HEK293 (cell line): ENCODE measurements around the gene ALAD.

ENCODE experiments used
- CTCF ChIA-PET: fragments of 350-600 bp; formaldehyde crosslinking; extraction: SDS; loops from one replicate; lab custom pipeline; 2021; ENCODE audit warnings: antibody characterized with exemption; lab: Yijun Ruan, JAX
- POLR2A ChIA-PET: fragments of 300-600 bp; formaldehyde crosslinking; extraction: SDS; loops from one replicate; lab custom pipeline; 2020; ENCODE audit warnings: antibody characterized with exemption, inconsistent platforms; lab: Yijun Ruan, JAX
- H3K27ac ChIP-seq: fragments of 200-500 bp; sonication (Bioruptor generic); 2 replicates; pipeline ENCODE4 v1.5.1; 2014; ENCODE audit warnings: low read depth, low read length, control low read depth, inconsistent platforms; ENCODE audit errors: extremely low read depth
- H3K36me3 ChIP-seq, 2 experiments: fragments of 200-500 bp in 1 of 2; sonication (Bioruptor generic) in 1 of 2; 1 replicate in 1 of 2; 2 replicates in 1 of 2; pipeline ENCODE4 v1.5.1; 2014 to 2017; ENCODE audit warnings: inconsistent platforms in 2 of 2, low read length in 2 of 2; ENCODE audit not compliant: control insufficient read depth in 2 of 2, insufficient read depth in 1 of 2
- H3K4me1 ChIP-seq: fragments of 200-500 bp; sonication (Bioruptor generic); 2 replicates; pipeline ENCODE4 v1.5.1; 2014; ENCODE audit warnings: mild to moderate bottlenecking, low read length, inconsistent platforms; ENCODE audit not compliant: control insufficient read depth, insufficient read depth
- H3K4me3 ChIP-seq: 2 replicates; pipeline ENCODE4 v1.5.1; 2011; ENCODE audit warnings: low read depth, mild to moderate bottlenecking, control low read depth, low read length, moderate library complexity
- H3K9me3 ChIP-seq: fragments of 200-500 bp; sonication (Bioruptor generic); 2 replicates; pipeline ENCODE4 v1.5.1; 2014; ENCODE audit warnings: low read depth, low read length, inconsistent platforms; ENCODE audit not compliant: control insufficient read depth, insufficient read depth
- KLF10 ChIP-seq: fragments of 450-650 bp; IDR thresholded peaks from 2 replicates; pipeline ENCODE4 v1.5.1; 2018; ENCODE audit warnings: missing biosample characterization, mild to moderate bottlenecking, missing genetic modification characterization
- KLF16 ChIP-seq: fragments of 450-650 bp; formaldehyde crosslinking; IDR thresholded peaks from 2 replicates; pipeline ENCODE4 v1.5.1; 2017; ENCODE audit warnings: missing biosample characterization, missing genetic modification characterization
- KLF7 ChIP-seq: fragments of 450-650 bp; formaldehyde crosslinking; IDR thresholded peaks from 2 replicates; pipeline ENCODE4 v1.5.1; 2016; ENCODE audit warnings: missing biosample characterization, missing genetic modification characterization, borderline replicate concordance
- KLF9 ChIP-seq: fragments of 450-650 bp; formaldehyde crosslinking; IDR thresholded peaks from 2 replicates; pipeline ENCODE4 v1.5.1; 2016; ENCODE audit warnings: missing biosample characterization, missing genetic modification characterization, low read depth
- SP7 ChIP-seq: fragments of 450-650 bp; formaldehyde crosslinking; IDR thresholded peaks from 2 replicates; pipeline ENCODE4 v1.5.1; 2016; ENCODE audit warnings: missing biosample characterization, missing genetic modification characterization
- YY1 ChIP-seq: fragments of 450-650 bp; formaldehyde crosslinking; IDR thresholded peaks from 2 replicates; pipeline ENCODE4 v1.5.1; 2018; ENCODE audit warnings: missing biosample characterization, missing genetic modification characterization
- ZBTB17 ChIP-seq: fragments of 450-650 bp; formaldehyde crosslinking; IDR thresholded peaks from 2 replicates; pipeline ENCODE4 v1.5.1; 2016; ENCODE audit warnings: missing biosample characterization, missing genetic modification characterization
- ZBTB21 ChIP-seq: fragments of 450-650 bp; formaldehyde crosslinking; IDR thresholded peaks from 2 replicates; pipeline ENCODE4 v1.5.1; 2017; ENCODE audit warnings: missing biosample characterization, missing genetic modification characterization
- ZFP3 ChIP-seq: fragments of 450-650 bp; formaldehyde crosslinking; IDR thresholded peaks from 2 replicates; pipeline ENCODE4 v1.5.1; 2016; ENCODE audit warnings: low read depth, missing biosample characterization, missing genetic modification characterization
- ZIC2 ChIP-seq: fragments of 450-650 bp; formaldehyde crosslinking; IDR thresholded peaks from 2 replicates; pipeline ENCODE4 v1.5.1; 2016; ENCODE audit warnings: missing biosample characterization, missing genetic modification characterization
- ZNF138 ChIP-seq: fragments of 450-650 bp; formaldehyde crosslinking; IDR thresholded peaks from 2 replicates; pipeline ENCODE4 v1.5.1; 2016; ENCODE audit warnings: missing biosample characterization, missing genetic modification characterization, borderline replicate concordance
- ZNF184 ChIP-seq: fragments of 450-650 bp; IDR thresholded peaks from 2 replicates; pipeline ENCODE4 v1.5.1; 2018; ENCODE audit warnings: missing biosample characterization, mild to moderate bottlenecking, missing genetic modification characterization
- ZNF302 ChIP-seq: fragments of 450-650 bp; formaldehyde crosslinking; IDR thresholded peaks from 2 replicates; pipeline ENCODE4 v1.5.1; 2016; ENCODE audit warnings: missing biosample characterization, missing genetic modification characterization, low read depth
- ZNF341 ChIP-seq: fragments of 450-650 bp; formaldehyde crosslinking; IDR thresholded peaks from 2 replicates; pipeline ENCODE4; 2016; ENCODE audit warnings: low read depth, missing biosample characterization, missing genetic modification characterization
- ZNF362 ChIP-seq: fragments of 450-650 bp; formaldehyde crosslinking; IDR thresholded peaks from 2 replicates; pipeline ENCODE4 v1.5.1; 2016; ENCODE audit warnings: missing biosample characterization, missing genetic modification characterization
- ZNF366 ChIP-seq: fragments of 450-650 bp; formaldehyde crosslinking; conservative IDR thresholded peaks from 2 replicates; pipeline ENCODE4 v1.5.1; 2016; ENCODE audit warnings: missing biosample characterization, missing genetic modification characterization
- ZNF555 ChIP-seq: fragments of 450-650 bp; formaldehyde crosslinking; conservative IDR thresholded peaks from 2 replicates; pipeline ENCODE4 v1.5.1; 2017; ENCODE audit warnings: missing biosample characterization, mild to moderate bottlenecking, missing genetic modification characterization, inconsistent platforms
- ZNF561 ChIP-seq: fragments of 450-650 bp; IDR thresholded peaks from 2 replicates; pipeline ENCODE4 v1.5.1; 2018; ENCODE audit warnings: missing biosample characterization, missing genetic modification characterization, borderline replicate concordance
- ZNF639 ChIP-seq: fragments of 450-650 bp; formaldehyde crosslinking; IDR thresholded peaks from 2 replicates; pipeline ENCODE4 v1.5.1; 2016; ENCODE audit warnings: missing biosample characterization, missing genetic modification characterization
- ZNF747 ChIP-seq: fragments of 450-650 bp; formaldehyde crosslinking; IDR thresholded peaks from 2 replicates; pipeline ENCODE4 v1.5.1; 2016; ENCODE audit warnings: missing biosample characterization, missing genetic modification characterization
- ZNF792 ChIP-seq: fragments of 450-650 bp; formaldehyde crosslinking; IDR thresholded peaks from 2 replicates; pipeline ENCODE4 v1.5.1; 2016; ENCODE audit warnings: missing biosample characterization, missing genetic modification characterization
- ZXDB ChIP-seq: fragments of 450-650 bp; formaldehyde crosslinking; IDR thresholded peaks from 2 replicates; pipeline ENCODE4 v1.5.1; 2016; ENCODE audit warnings: missing biosample characterization, missing genetic modification characterization

ALAD gene

GRCh38 chr9:113373676-113374392 lies 27.2 kb downstream of the ALAD start (continued):
- TF ChIP-seq ZNF747 (tag by site-specific recombination), result no peak

GRCh38 chr9:113373256-113373655 lies 27.8 kb downstream of the ALAD start:
- Histone ChIP-seq H3K36me3 (peaks cover 0 to 32% of the 10 kb centered on the region in 2 experiments; a peak in 2 of 3 replicates), H3K9me3 (no peaks in the 10 kb centered on the region), H3K4me3 (no peak overlapping the region), H3K27ac (no peak overlapping the region), H3K4me1 (peaks cover 3% of the 10 kb centered on the region; the same call in 1 of the 2 replicates)
- ChIA-PET CTCF (interaction anchor here (0.6 kb wide), 2 partner anchors 218 to 923 kb away, joined by 3 to 7 read pairs; no protein-coding TSS in a partner anchor), POLR2A (interaction anchor here (0.7 to 1.0 kb wide), 2 partner anchors 16 to 25 kb away, joined by 4 read pairs; no protein-coding TSS in a partner anchor)
- no peak for TF ChIP-seq ZNF555
- no peak for TF ChIP-seq KLF7
- TF ChIP-seq ZNF362, result no peak
- TF ChIP-seq ZNF366 (tag by site-specific recombination), result no peak
- no peak for TF ChIP-seq KLF9 (tag by site-specific recombination)
- TF ChIP-seq ZBTB17 (tag by site-specific recombination), result no peak
- no peak for TF ChIP-seq ZNF639 (tag by site-specific recombination)
- TF ChIP-seq SP7 (tag by site-specific recombination), result no peak
- no peak for TF ChIP-seq ZFP3 (tag by site-specific recombination)
- TF ChIP-seq ZNF341 (tag by site-specific recombination), result no peak
- TF ChIP-seq ZNF184 (tag by site-specific recombination), result no peak

GRCh38 chr9:113372059-113372458 lies 29.0 kb downstream of the ALAD start:
- Histone ChIP-seq H3K36me3 (peaks cover 0 to 32% of the 10 kb centered on the region in 2 experiments; a peak in 2 of 3 replicates), H3K27ac (no peak overlapping the region), H3K4me1 (no peaks in the 10 kb centered on the region), H3K4me3 (no peak overlapping the region), H3K9me3 (no peaks in the 10 kb centered on the region)
- TF ChIP-seq KLF10 (tag by site-specific recombination) (no peak), ZIC2 (tag by site-specific recombination) (no peak), ZXDB (tag by site-specific recombination) (no peak), ZNF366 (tag by site-specific recombination) (no peak), ZNF561 (no peak), YY1 (tag by site-specific recombination) (no peak), ZNF792 (no peak), ZNF138 (tag by site-specific recombination) (no peak), KLF16 (no peak), ZBTB21 (tag by site-specific recombination) (no peak), ZNF302 (tag by site-specific recombination) (no peak)
- POLR2A ChIA-PET, result no interaction called here
- CTCF ChIA-PET, result interaction anchor here (0.6 kb wide), 1 partner anchor 55 kb away, joined by 4 read pairs; no protein-coding TSS in a partner anchor
